ENCODE data around the gene PER3. TPM values are rescaled to one million over a fixed set of nuclear protein-coding genes. Genes with fewer than 3 reads are reported as not detected.

PER3 gene
- total and polyA plus RNA-seq, 2 of the 13 experiments (the other 11 are each of a cell fraction or from before 2014, with no cell fraction given), result 3.0 to 6.0 TPM

- no peaks in the 10 kb centered on the region for H3K4me1 ChIP-seq (ENCODE audit: insufficient read depth, low read length)
- H3K4me2 ChIP-seq (ENCODE audit: low read depth, low read length), result no peak overlapping the region
- 92% methylated on average over 39 of the region's 39 CpGs for WGBS (ENCODE audit: low lambda C conversion rate)
- no peaks in the 10 kb centered on the region for H3K27me3 ChIP-seq (ENCODE audit: control insufficient read depth in 1 of 2, insufficient read depth in 2 of 2, low read length in 2 of 2)
- in situ Hi-C loops (cut with HindIII; ENCODE audit: extremely low pct_ligation_motif_present, low pct_unique_long_range_greater_than_20kb), result no loop called here
- BruUV-seq (replicated peaks), result no TSS peak
- intact Hi-C loops (cut with micrococcal nuclease; ENCODE audit: unreplicated experiment), result no loop called here
- ChIA-PET POLR2A (no interaction called here), CTCF (ENCODE audit: low intra/inter-chr PET ratio, low total read pairs) (no interaction called here)
- no peak overlapping the region for H3K9ac ChIP-seq (ENCODE audit: insufficient read depth, low read depth, low read length)
- ATAC-seq, result no peak
- TF ChIP-seq THAP11 (CRISPR knock-in tag; IDR thresholded peaks at IDR 0.05), result no peak
- TF ChIP-seq PLSCR1 (CRISPR knock-in tag; IDR thresholded peaks at IDR 0.05; ENCODE audit: borderline replicate concordance), result no peak
- no peaks in the 10 kb centered on the region for H3K9me3 ChIP-seq (ENCODE audit: low read length)
- no peaks in the 10 kb centered on the region for H4K20me1 ChIP-seq (ENCODE audit: insufficient read depth, low read length)
- H3K79me2 ChIP-seq (ENCODE audit: insufficient read depth, low read length), result no peaks in the 10 kb centered on the region
- FAIRE-seq, result no peak
- H3K36me3 ChIP-seq (replicated peaks in 1 of 2; ENCODE audit: control insufficient read depth in 1 of 2, insufficient read depth in 2 of 2, low read length in 2 of 2), result peaks cover 3 to 5% of the 10 kb centered on the region in 2 experiments; a peak in 2 of 5 replicates
- H2AFZ ChIP-seq (ENCODE audit: low read length), result no peak overlapping the region
- H3K4me3 ChIP-seq (replicated peaks in 1 of 3; ENCODE audit: insufficient read depth in 1 of 3, low read depth in 2 of 3, low read length in 3 of 3), result no peak overlapping the region
- DNase-seq (ENCODE audit: low spot score), result no peak
- H3K27ac ChIP-seq (ENCODE audit: extremely low read length, insufficient read depth, low read length), result no peak overlapping the region
Measured at GRCh38 chr1:7827126-7827955, 43.2 kb downstream of the PER3 start.

- H4K20me1 ChIP-seq (ENCODE audit: insufficient read depth, low read length), result no peaks in the 10 kb centered on the region
- no peak overlapping the region for H3K4me3 ChIP-seq (replicated peaks in 1 of 3; ENCODE audit: insufficient read depth in 1 of 3, low read depth in 2 of 3, low read length in 3 of 3)
- BruUV-seq (replicated peaks), result no TSS peak
- ATAC-seq, result no peak
- no peak overlapping the region for H3K4me2 ChIP-seq (ENCODE audit: low read depth, low read length)
- in situ Hi-C loops (cut with HindIII; ENCODE audit: extremely low pct_ligation_motif_present, low pct_unique_long_range_greater_than_20kb) (no loop called here), intact Hi-C loops (cut with micrococcal nuclease; ENCODE audit: unreplicated experiment) (no loop called here)
- H3K27ac ChIP-seq (ENCODE audit: extremely low read length, insufficient read depth, low read length), result no peak overlapping the region
- H2AFZ ChIP-seq (ENCODE audit: low read length), result no peak overlapping the region
- no peak for DNase-seq (ENCODE audit: low spot score)
- H3K9ac ChIP-seq (ENCODE audit: insufficient read depth, low read depth, low read length), result no peak overlapping the region
- POLR2A ChIA-PET, result no interaction called here
- CTCF ChIA-PET (ENCODE audit: low intra/inter-chr PET ratio, low total read pairs), result no interaction called here
- WGBS (ENCODE audit: low lambda C conversion rate), result 89% methylated on average over 3 of the region's 3 CpGs
- FAIRE-seq, result no peak
- H3K4me1 ChIP-seq (ENCODE audit: insufficient read depth, low read length), result no peaks in the 10 kb centered on the region
- H3K9me3 ChIP-seq (ENCODE audit: low read length), result no peaks in the 10 kb centered on the region
- peaks cover 3 to 5% of the 10 kb centered on the region in 2 experiments; a peak in 3 of 5 replicates for H3K36me3 ChIP-seq (replicated peaks in 1 of 2; ENCODE audit: control insufficient read depth in 1 of 2, insufficient read depth in 2 of 2, low read length in 2 of 2)
- TF ChIP-seq ZNF253 (CRISPR knock-in tag; IDR thresholded peaks at IDR 0.05; ENCODE audit: borderline replicate concordance), result no peak
- no peak for TF ChIP-seq ZNF180 (CRISPR knock-in tag; IDR thresholded peaks at IDR 0.05; ENCODE audit: borderline replicate concordance, low read depth)
- no peak for TF ChIP-seq ZNF839 (CRISPR knock-in tag; IDR thresholded peaks at IDR 0.05; ENCODE audit: borderline replicate concordance)
- TF ChIP-seq ZNF44 (CRISPR knock-in tag; IDR thresholded peaks at IDR 0.05), result no peak
- no peak for TF ChIP-seq ETV5 (CRISPR knock-in tag; IDR thresholded peaks at IDR 0.05; ENCODE audit: borderline replicate concordance)
- no peak for TF ChIP-seq ZBTB33 (CRISPR knock-in tag; IDR thresholded peaks at IDR 0.05)
- no peaks in the 10 kb centered on the region for H3K79me2 ChIP-seq (ENCODE audit: insufficient read depth, low read length)
- no peaks in the 10 kb centered on the region for H3K27me3 ChIP-seq (ENCODE audit: control insufficient read depth in 1 of 2, insufficient read depth in 2 of 2, low read length in 2 of 2)
Measured at GRCh38 chr1:7831458-7831857, 47.4 kb downstream of the PER3 start.
